Measurements from ENCODE around the gene CADPS2. TPM values are rescaled to one million over a fixed set of nuclear protein-coding genes. Genes with fewer than 3 reads are reported as not detected.

Gene CADPS2
- total RNA-seq, 1 donor from 2014 or later: 6.4 TPM

DNA sequence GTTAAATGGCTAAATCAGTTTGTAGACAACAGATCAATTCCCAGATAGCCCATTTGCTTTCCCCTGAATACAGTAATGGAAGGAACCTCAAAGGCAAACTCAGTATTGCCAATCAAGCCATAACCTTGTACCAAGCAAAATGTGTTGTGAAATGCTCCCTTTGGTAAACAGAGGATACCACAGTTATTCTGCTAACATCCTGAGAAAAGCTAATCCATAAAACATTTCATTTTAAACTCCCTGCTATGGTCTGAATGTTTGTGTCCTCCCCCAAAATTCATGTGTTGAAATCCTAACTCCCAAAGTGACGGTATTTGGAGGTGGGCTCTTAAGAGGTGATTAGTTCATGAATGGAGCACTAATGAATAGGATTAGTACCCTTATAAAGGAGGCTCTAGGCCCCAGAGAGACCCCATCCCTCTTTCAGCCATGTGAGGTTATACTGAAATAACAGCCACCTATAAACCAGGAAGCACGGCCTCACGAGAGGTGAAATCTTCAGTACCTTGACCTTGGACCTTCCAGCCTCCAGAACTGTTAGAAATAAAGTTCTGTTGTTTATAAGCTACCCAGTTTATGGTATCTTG is 94.2 kb downstream of the CADPS2 start:
- H3K4me3 Mint-ChIP-seq (ENCODE audit: unreplicated experiment): no peak overlapping the region
- H3K36me3 Mint-ChIP-seq (ENCODE audit: low read depth, unreplicated experiment): no peaks in the 10 kb centered on the region
- peaks cover 11% of the 10 kb centered on the region for H3K4me1 Mint-ChIP-seq (ENCODE audit: low read depth, unreplicated experiment)
- Histone ChIP-seq H3K4me2 (ENCODE audit: low read length) (no peak overlapping the region), H3K79me2 (ENCODE audit: insufficient read depth, low read length) (no peaks in the 10 kb centered on the region), H3K9ac (ENCODE audit: low read length) (no peak overlapping the region), H2AFZ (ENCODE audit: low read depth, low read length) (no peak overlapping the region), H3K9me3 (ENCODE audit: insufficient read depth, low read depth, low read length) (no peaks in the 10 kb centered on the region), H3K4me3 (ENCODE audit: insufficient read depth, low read depth, low read length) (no peak overlapping the region), H4K20me1 (ENCODE audit: insufficient read depth, low read length) (no peaks in the 10 kb centered on the region), H3K27me3 (ENCODE audit: insufficient read depth, low read length) (no peaks in the 10 kb centered on the region), H3K27ac (ENCODE audit: low read depth, low read length) (no peak overlapping the region), H3K36me3 (ENCODE audit: insufficient read depth, low read length) (no peaks in the 10 kb centered on the region), H3K4me1 (ENCODE audit: insufficient read depth, low read length) (no peaks in the 10 kb centered on the region)
- FAIRE-seq (no peak), DNase-seq (ENCODE audit: low read depth) (no peak)
- no peaks in the 10 kb centered on the region for H3K27me3 Mint-ChIP-seq (ENCODE audit: low read depth, unreplicated experiment)
- no peaks in the 10 kb centered on the region for H3K9me3 Mint-ChIP-seq (ENCODE audit: unreplicated experiment)
- TF ChIP-seq, protein P1, sequence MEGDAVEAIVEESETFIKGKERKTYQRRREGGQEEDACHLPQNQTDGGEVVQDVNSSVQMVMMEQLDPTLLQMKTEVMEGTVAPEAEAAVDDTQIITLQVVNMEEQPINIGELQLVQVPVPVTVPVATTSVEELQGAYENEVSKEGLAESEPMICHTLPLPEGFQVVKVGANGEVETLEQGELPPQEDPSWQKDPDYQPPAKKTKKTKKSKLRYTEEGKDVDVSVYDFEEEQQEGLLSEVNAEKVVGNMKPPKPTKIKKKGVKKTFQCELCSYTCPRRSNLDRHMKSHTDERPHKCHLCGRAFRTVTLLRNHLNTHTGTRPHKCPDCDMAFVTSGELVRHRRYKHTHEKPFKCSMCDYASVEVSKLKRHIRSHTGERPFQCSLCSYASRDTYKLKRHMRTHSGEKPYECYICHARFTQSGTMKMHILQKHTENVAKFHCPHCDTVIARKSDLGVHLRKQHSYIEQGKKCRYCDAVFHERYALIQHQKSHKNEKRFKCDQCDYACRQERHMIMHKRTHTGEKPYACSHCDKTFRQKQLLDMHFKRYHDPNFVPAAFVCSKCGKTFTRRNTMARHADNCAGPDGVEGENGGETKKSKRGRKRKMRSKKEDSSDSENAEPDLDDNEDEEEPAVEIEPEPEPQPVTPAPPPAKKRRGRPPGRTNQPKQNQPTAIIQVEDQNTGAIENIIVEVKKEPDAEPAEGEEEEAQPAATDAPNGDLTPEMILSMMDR (IDR thresholded peaks at IDR 0.05; ENCODE audit: insufficient read depth, low read depth, low read length): no peak
- no peak for TF ChIP-seq EZH2 (IDR thresholded peaks at IDR 0.05; ENCODE audit: insufficient read depth, low read length)
- no peak overlapping the region for H3K27ac Mint-ChIP-seq (ENCODE audit: unreplicated experiment)

DNA sequence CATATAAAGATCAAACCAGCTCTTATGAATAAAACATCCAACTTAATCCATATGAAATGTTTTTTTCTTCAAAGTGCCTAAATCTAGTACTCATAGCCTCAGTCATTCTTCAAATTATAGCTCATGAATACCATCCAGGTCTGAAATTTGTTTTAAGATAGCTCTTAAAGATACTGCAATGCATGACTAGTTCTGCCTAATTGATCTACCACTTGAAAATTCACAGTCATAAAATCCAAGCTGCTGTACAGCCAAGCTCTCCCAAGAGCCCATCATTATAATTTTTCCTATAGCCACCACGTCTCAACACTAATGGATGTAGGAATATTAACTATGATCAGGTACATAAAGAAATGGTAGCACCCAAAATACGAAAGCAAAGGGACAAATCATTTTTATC is 95.7 kb downstream of the CADPS2 start:
- FAIRE-seq: no peak
- H3K36me3 Mint-ChIP-seq (ENCODE audit: low read depth, unreplicated experiment): no peaks in the 10 kb centered on the region
- TF ChIP-seq, protein P1 (IDR thresholded peaks at IDR 0.05; ENCODE audit: insufficient read depth, low read depth, low read length): no peak
- TF ChIP-seq EZH2 (IDR thresholded peaks at IDR 0.05; ENCODE audit: insufficient read depth, low read length): no peak
- H3K27me3 Mint-ChIP-seq (ENCODE audit: low read depth, unreplicated experiment): no peaks in the 10 kb centered on the region
- Histone ChIP-seq H3K9ac (ENCODE audit: low read length) (no peak overlapping the region), H3K4me1 (ENCODE audit: insufficient read depth, low read length) (no peaks in the 10 kb centered on the region), H3K9me3 (ENCODE audit: insufficient read depth, low read depth, low read length) (no peaks in the 10 kb centered on the region), H3K27me3 (ENCODE audit: insufficient read depth, low read length) (no peaks in the 10 kb centered on the region), H3K4me3 (ENCODE audit: insufficient read depth, low read depth, low read length) (no peak overlapping the region), H3K27ac (ENCODE audit: low read depth, low read length) (no peak overlapping the region), H4K20me1 (ENCODE audit: insufficient read depth, low read length) (no peaks in the 10 kb centered on the region), H3K79me2 (ENCODE audit: insufficient read depth, low read length) (no peaks in the 10 kb centered on the region), H3K4me2 (ENCODE audit: low read length) (no peak overlapping the region), H3K36me3 (ENCODE audit: insufficient read depth, low read length) (no peaks in the 10 kb centered on the region), H2AFZ (ENCODE audit: low read depth, low read length) (no peak overlapping the region)
- DNase-seq (ENCODE audit: low read depth): no peak
- H3K27ac Mint-ChIP-seq (ENCODE audit: unreplicated experiment): no peak overlapping the region
- peaks cover 13% of the 10 kb centered on the region for H3K4me1 Mint-ChIP-seq (ENCODE audit: low read depth, unreplicated experiment)
- no peak overlapping the region for H3K4me3 Mint-ChIP-seq (ENCODE audit: unreplicated experiment)
- no peaks in the 10 kb centered on the region for H3K9me3 Mint-ChIP-seq (ENCODE audit: unreplicated experiment)

DNA sequence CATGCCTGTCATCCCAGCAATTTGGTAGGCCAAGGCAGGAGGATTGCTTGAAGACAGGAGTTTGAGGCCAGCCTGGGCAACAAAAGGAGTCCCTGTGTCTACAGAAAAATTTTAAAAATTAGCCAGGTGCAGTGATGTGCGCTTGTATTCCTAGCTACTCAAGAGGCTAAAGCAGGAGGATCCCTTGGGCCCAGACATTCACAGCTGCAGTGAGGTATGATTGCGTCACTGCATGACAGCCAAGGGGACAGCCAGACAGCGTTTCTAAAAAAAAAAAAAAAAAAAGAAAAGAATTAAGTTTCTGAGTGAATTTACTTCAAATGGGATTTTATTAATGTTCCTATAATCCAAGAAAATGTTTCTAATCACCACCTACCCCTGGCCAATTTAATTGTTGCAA is 96.1 kb downstream of the CADPS2 start:
- H3K36me3 ChIP-seq (ENCODE audit: insufficient read depth, low read length): no peaks in the 10 kb centered on the region
- Mint-ChIP-seq H3K9me3 (ENCODE audit: unreplicated experiment) (no peaks in the 10 kb centered on the region), H3K4me1 (ENCODE audit: low read depth, unreplicated experiment) (peaks cover 13% of the 10 kb centered on the region), H3K27me3 (ENCODE audit: low read depth, unreplicated experiment) (no peaks in the 10 kb centered on the region), H3K36me3 (ENCODE audit: low read depth, unreplicated experiment) (no peaks in the 10 kb centered on the region), H3K27ac (ENCODE audit: unreplicated experiment) (no peak overlapping the region), H3K4me3 (ENCODE audit: unreplicated experiment) (no peak overlapping the region)
- no peaks in the 10 kb centered on the region for H3K79me2 ChIP-seq (ENCODE audit: insufficient read depth, low read length)
- H3K9ac ChIP-seq (ENCODE audit: low read length): no peak overlapping the region
- no peak for FAIRE-seq
- H3K4me2 ChIP-seq (ENCODE audit: low read length): no peak overlapping the region
- no peak for DNase-seq (ENCODE audit: low read depth)
- no peak overlapping the region for H3K27ac ChIP-seq (ENCODE audit: low read depth, low read length)
- H3K4me1 ChIP-seq (ENCODE audit: insufficient read depth, low read length): no peaks in the 10 kb centered on the region
- no peak overlapping the region for H2AFZ ChIP-seq (ENCODE audit: low read depth, low read length)
- H3K9me3 ChIP-seq (ENCODE audit: insufficient read depth, low read depth, low read length): no peaks in the 10 kb centered on the region
- H3K4me3 ChIP-seq (ENCODE audit: insufficient read depth, low read depth, low read length): no peak overlapping the region
- H4K20me1 ChIP-seq (ENCODE audit: insufficient read depth, low read length): no peaks in the 10 kb centered on the region
- no peaks in the 10 kb centered on the region for H3K27me3 ChIP-seq (ENCODE audit: insufficient read depth, low read length)
- TF ChIP-seq, protein P1 (IDR thresholded peaks at IDR 0.05; ENCODE audit: insufficient read depth, low read depth, low read length): no peak
